Putamen (tissue), 1 donor: Measurements from ENCODE around the gene PRMT7.

Experiments
- DNase-seq: peaks from one replicate; pipeline ENCODE4 v3.0.0-alpha.2; 2016; ENCODE audit warnings: low spot score

PRMT7 gene

DNA sequence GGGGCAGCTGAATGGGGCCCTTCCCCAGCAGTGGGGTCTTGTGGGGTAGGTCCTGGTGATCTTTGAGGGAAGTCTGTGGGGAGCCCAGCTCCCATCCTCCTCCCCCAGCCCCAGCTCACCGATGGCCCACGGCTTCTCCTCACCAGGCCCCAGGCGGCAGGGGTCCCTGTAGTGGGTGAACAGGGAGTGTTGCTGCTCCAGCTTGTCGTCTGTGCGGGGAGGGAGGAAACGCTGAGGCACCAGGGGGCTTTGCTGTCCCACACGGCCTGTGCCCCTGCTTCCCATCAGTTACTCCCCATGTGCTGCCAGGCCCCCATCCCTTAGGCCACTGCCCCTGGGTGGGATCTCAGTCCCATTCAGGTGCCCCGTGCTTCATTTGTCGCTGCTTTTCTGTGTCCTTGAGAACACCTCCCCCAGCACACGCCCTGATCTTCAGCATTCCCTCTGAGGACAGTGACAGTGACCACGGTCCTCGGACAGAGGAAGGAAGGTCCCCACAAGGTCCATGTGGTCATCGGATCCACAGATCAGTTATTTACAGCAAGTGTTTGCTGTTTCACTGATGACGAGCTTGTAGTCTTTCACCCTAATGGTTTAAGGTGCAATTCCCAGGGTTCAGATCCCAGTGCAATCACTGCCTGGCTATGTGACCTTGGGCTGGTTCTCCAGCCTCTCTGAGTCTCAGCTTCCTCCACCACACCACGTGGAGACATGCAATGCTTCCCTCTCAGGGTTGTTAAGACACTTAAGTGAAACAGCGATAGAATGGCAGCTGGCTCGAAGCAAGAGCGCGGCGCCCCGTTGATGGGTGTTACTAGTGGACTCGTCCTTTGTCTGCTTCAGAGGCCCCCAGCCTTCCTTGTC, 53.1 kb downstream of the PRMT7 start:
- DNase-seq = no peak

DNA sequence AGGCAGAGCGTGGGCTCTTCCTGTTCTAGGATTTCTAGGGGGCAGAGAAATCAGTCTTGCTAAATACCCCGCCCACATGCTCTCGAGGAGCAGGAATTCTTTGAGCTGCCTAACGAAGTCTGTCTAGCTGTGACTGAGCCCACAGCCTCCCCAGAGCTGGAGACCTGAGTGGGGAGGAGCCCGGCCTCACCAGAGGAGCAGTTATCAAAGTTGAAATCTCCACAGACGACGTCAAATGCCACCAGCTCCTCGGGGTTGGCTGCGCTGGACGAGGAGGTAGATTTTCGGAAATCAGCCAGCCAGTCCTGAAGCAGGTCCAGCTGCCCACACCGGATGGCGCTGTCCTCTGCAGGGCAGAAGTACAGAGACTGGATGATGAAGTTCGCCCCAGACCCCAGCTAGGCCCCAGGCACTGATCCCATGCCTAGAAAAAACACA, 53.8 kb downstream of the PRMT7 start:
- peak; percentile 82 for DNase-seq

DNA sequence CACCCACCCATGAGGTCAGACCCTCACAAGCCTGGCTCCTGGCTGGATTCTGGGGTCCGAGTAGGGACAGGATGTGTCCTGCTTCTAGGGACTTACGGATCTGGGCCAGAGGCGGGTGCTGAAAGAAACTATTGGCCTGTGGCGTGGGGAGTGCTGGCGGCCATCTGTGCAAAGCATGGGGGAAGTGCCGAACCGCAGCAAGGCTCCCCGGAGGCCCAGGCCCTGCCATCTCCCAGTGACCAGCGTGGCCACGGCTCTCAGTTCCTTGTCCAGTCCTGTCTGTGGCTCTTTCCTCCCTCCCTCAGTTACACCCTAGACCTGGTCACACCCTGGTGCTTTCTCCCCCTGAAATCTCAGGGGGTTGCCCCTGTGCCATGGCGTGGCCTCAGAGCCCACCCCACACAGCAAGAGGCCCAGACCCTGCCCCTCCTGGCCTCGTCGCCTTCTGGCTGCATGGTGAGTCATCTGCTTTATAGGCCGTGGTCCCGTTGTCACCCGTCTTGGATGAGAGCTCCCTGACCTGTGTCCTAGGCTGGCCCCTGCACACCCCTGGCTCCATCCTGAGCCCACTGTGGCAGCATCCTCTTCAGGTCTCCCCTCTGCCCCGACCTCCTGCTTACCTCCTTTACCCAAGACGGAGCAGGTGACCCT, 54.5 kb downstream of the PRMT7 start:
- DNase-seq = no peak

- DNase-seq = no peak
These were observed 55.2 kb downstream of the PRMT7 start for GRCh38 chr16:68366062-68366461.

GRCh38 chr16:68367030-68367429, 56.2 kb downstream of the PRMT7 start:
- DNase-seq = no peak

GRCh38 chr16:68367440-68367839, 56.6 kb downstream of the PRMT7 start:
- DNase-seq = no peak

- no peak for DNase-seq
These were observed 57.1 kb downstream of the PRMT7 start for GRCh38 chr16:68367891-68368290.

- DNase-seq = no peak
These were observed 57.6 kb downstream of the PRMT7 start for GRCh38 chr16:68368301-68368888.

DNA sequence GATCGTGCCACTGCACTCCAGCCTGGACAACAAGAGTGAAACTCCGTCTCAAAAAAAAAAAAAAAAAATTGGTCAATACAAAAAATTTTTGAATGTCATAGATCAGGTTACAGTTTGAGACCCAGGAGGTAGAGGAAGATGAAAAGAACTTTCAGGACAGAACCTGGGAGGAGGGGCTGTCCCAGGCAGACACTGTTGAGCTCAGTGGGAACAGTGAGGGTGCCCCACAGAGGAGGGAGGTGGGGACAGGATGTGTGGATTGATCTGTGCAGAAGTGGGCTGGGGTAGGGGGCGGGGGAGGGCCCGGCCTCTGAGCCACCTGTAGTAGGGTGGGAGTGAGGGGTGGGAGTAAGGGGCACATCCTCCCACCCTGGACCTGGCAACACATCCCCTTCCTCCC, 58.3 kb downstream of the PRMT7 start:
- no peak for DNase-seq

GRCh38 chr16:68369697-68370580, 59.1 kb downstream of the PRMT7 start:
- no peak for DNase-seq

DNA sequence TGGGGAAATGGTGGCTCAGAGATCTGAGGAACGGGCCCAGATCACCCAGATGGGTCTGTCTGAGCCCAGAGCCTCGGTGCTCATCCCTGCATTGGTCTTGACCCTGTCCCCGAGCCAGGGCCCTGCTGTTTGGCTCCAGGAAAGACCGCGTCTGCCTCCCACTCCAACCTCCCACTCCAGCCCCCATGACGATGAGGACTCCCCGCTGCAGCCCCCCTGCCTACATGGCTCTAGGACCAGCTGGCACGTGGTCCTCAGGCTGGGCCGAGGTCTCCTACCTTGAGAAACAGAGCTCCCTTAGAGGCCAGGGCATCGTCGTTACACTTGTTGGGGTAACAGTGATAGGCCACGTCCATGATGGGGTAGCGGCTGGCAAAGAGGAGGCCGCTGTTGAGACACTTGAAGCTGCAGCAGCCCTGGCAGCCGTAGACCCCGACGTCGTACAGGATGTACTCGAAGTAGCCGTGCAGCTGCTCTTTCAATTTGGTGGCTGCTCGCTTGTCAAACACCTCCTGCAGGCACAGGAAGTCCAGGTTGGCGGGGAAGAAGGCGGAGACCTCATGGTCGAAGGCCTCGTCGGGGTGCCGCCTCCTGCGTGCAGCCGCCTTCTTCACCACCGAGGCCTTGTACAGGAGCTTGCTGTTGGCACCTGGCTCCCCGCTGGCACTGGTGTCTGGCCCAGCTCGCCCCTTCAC, 59.9 kb downstream of the PRMT7 start:
- DNase-seq = no peak

- DNase-seq = no peak
These were observed 60.4 kb downstream of the PRMT7 start for GRCh38 chr16:68371276-68371651.

DNA sequence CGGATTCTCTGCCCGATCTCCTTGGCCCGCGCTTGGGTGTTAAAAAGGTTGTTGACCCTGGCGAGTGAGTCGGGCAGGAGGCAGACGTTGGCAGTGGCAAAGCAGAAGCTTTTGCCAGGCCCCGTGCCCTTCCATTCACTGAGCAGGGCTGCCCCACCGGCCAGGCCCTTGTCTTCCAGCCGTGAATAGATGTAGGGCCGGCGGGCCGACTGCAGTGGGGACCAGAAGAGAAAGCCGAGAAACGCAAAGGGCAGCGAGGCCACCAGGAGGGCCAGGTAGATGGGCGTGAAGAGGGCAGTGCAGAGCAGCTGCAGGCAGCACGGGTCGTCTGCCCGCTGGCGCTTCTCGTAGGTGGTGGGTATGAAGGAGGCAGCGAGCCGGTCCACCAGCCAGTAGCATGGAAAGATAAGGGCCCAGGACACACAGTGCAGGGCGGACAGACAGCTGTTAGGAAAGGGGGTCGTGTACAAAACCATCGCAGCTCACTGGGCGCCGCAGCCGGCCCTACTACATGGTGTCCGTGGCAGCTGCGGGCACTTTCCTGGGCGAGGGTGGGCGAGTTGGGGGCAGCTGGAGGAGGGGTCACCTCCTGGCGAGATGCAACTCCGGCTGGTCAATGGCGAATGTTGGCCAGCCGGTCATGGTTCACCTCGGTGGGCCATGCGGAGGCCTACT, 61.0 kb downstream of the PRMT7 start:
- no peak for DNase-seq

DNA sequence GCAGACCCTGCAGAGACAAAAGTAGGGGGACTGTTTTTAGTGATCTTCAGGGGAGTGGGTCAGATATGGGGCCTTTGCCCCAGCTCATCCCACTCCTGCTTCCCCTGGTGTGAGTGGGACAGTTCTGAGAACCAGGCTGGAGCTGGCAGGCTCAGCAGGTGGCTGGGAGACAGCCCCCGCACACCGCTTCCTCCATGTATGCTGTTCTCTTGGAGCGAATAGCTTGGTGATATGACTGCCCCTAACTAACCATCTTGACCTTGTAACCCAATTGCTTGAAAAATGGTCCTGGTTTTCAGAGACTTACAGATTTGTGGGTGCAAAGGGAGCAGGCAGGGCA, 61.5 kb downstream of the PRMT7 start:
- no peak for DNase-seq

GRCh38 chr16:68372806-68373205, 62.0 kb downstream of the PRMT7 start:
- no peak for DNase-seq

DNA sequence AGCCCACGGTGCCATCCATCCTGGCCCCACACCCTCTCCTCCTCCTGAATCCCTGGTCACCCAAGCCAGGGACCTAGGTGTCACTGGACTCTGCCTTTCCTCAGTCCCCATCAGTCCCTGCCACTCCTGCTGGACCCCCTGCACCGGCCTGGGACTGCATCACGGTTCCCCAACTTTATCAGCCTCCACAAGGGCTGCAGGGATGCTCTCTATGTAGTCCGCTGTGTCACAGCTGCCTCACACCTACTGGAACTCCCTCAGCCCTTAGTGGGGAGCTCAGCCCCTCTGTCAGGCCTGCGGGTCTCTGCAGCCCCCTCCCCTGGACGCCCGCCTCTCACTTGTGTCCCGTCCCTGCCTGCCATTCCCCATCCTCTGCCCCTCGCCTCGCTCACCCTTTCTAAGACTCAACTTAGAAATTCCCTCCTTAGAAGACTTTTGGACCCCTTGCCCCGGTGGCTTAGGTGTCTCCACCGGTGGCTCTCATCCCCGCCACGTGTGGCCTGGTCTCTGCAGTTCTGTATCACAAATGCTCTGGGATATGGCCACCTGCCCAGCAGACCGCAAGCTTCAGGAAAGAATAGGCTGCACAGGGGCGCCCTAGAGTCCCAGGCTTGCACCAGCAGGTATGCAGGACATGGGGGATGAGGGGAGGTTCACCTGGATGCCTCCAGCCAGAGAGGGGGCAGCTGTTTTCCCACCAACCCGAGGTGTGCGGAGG, 62.9 kb downstream of the PRMT7 start:
- no peak for DNase-seq

DNA sequence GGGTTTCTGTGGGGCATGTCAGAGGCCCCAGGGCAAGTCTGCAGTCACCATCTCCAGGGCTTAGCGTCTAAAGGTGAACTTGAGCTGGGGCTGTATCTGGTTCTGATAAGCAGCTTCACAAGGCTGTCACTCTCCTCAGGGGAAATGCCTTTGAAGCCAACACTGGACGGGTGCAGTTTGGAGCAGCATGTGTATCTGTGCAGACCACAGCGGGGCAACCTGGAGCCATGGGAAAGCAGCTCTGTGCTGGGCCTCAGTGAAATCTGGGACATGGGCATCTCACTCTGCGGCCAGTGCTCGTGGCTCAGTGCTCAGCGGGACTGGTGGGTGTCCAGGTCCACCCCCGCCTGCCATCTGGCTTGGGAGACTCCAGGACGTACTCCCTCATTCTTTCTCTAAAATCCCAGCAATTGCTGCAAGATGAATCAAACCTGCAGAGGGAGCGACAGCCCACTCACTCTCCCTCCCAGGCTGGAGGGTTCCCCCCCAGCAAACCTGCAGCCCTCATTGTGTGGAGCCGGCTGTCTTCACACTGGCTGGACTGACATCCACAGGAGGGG, 63.5 kb downstream of the PRMT7 start:
- DNase-seq = no peak

GRCh38 chr16:68374961-68375660, 64.3 kb downstream of the PRMT7 start:
- no peak for DNase-seq

DNA sequence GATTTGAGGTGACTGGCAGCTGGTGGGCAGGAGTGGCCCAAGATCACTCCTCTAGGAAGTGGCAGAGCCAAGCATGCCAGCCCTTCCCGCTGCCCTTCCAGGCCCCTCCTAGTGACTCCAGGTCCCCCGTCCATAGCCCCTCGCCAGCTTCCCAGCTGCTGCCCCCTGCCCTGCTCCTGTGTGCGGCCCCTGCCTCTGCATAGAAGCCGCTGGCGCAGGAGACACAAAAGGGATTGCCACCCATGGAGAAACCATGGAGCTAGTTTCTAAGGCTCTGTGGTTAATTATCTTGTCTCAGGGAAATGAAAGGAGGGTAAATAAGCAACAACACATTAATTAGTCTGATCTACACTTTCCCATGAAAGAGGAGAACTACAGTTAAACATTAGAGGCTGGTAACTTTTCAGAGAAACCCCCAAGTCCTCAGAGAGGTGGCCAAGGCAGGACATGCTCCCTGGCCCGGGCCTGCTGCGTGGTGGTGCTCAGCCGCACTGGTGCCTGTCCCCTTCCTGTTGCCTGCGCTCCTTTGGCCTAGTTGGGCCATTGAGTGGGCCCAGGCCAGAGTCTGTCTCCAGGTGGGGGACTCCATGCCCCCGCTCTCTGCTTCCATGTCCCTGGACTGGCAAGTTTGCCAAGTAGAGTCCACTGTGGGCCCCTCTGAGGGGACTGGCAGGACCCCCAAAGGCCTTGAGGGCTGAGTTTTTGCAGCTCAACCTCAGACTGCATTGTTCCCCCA, 65.2 kb downstream of the PRMT7 start:
- DNase-seq = no peak
